HTERT RPE-1 (cell line): Measurements from ENCODE around the gene FGD4.
"Not testable (repeated sequence)": the region's sequence is repeated elsewhere in the genome, so short reads cannot be mapped to it uniquely, and the experiment has no call there.

Experiments used
- in situ Hi-C: fragments of 300-500 bp; cut with MboI; formaldehyde crosslinking; loops from 4 replicates; pipeline ENCODE4 v1.14.3; 2020; ENCODE audit warnings: low sequenced_read_pairs

Gene FGD4

GRCh38 chr12:32489070-32489469 lies 89.7 kb downstream of the FGD4 start:
- in situ Hi-C loops, result no loop called here

DNA sequence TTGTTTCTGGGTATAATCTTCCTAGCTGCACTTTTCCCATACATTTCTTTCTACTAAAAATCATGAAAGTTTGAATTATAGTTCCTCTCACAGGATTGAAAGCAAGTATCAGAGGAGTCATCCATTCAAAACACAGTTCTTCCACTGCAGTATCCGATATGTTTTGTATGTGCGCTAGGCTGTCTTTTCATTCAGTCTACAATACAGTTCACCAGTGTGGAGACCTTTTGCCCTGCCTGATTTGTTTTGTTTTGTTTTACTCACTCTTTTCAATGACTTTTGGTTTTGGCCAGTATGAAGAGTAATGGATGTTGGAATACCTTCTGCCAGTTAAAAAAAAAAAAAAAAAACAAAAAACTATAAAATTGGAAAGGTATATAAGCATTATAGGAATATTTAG lies 91.4 kb downstream of the FGD4 start:
- in situ Hi-C loops, result no loop called here

GRCh38 chr12:32493282-32493681 lies 93.9 kb downstream of the FGD4 start:
- in situ Hi-C loops, result no loop called here

- in situ Hi-C loops, result no loop called here
These were observed 95.3 kb downstream of the FGD4 start for GRCh38 chr12:32494656-32495055.

DNA sequence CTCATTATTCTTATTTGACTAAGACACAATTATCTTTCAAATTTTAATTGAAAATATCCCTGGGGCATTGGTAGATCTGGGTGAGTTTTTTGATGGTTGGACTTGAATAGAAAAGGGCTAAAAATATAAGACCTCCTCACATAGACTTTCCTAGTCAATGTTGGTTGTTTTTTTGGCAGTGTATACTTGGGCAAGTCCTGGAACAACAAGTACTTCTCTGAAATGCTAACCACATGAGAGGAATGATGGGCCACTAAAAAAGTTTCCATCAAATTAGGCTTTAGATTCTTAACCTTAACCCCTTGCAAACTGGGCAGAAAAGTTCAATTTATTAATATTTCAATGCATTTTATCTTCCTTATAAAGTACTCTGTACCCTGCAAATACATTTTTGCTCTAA lies 97.6 kb downstream of the FGD4 start:
- in situ Hi-C loops, result no loop called here

GRCh38 chr12:32497864-32498263 lies 98.5 kb downstream of the FGD4 start:
- in situ Hi-C loops, result no loop called here

- in situ Hi-C loops, result no loop called here
These were observed 99.7 kb downstream of the FGD4 start for GRCh38 chr12:32499048-32499447.

GRCh38 chr12:32501835-32502333 lies 102.5 kb downstream of the FGD4 start:
- in situ Hi-C loops, result no loop called here

DNA sequence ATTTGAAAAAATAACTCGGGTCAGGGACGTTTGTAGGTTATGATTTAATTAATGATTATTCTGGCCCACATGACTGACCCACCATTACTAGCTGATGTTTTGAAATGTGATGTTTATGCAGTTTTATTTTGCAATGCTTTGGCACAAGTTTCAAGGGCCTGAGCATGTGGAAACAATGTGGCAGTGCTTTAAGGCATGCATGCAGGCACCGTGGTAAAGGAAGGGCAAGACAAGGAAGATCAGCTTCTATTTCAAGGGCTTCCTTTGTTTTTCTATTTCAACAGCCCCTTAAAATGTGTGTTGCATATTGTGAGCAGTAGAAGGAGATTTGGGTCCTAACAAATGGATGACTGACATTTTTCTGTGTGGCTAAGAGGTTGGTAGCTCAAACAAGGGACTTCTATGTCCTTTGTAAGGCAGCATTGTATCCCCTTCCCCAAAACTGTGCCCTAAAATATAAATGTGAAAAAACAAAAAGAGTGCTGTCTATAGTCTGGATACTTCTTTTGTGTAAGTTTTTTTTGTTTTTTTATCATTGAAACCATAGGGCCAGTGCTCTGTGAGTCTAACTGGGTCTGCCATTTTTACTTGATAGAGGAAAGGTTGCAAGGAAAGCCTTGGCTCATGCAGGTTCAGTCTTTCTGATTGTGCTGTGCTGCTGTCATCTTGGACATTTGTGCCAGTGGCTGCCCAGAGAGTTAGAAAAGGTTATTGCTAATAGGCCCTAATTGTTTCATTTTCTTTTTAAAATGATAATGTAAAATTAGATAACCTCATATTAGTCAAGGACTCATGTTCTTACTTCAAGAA lies 103.5 kb downstream of the FGD4 start:
- in situ Hi-C loops, result no loop called here

GRCh38 chr12:32503730-32504129 lies 104.4 kb downstream of the FGD4 start:
- in situ Hi-C loops, result no loop called here

DNA sequence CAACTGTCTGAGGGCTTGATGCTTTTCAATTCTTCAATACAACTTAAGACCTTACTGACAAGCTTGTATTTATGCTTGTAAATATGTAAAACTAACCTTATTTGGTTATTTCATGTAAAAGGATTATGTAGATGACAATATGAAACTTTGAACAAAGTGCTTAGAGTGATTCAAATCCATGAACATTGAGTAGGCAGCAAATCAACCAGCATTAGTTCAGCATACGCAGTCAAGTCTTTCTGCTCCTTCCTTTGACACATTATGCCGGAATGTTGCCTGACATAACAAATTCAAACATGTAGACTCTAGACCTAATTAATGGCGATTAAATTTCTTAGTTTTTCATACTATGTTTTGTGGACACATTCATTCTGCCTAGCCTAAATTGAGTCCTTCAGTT lies 105.2 kb downstream of the FGD4 start:
- in situ Hi-C loops, result no loop called here

DNA sequence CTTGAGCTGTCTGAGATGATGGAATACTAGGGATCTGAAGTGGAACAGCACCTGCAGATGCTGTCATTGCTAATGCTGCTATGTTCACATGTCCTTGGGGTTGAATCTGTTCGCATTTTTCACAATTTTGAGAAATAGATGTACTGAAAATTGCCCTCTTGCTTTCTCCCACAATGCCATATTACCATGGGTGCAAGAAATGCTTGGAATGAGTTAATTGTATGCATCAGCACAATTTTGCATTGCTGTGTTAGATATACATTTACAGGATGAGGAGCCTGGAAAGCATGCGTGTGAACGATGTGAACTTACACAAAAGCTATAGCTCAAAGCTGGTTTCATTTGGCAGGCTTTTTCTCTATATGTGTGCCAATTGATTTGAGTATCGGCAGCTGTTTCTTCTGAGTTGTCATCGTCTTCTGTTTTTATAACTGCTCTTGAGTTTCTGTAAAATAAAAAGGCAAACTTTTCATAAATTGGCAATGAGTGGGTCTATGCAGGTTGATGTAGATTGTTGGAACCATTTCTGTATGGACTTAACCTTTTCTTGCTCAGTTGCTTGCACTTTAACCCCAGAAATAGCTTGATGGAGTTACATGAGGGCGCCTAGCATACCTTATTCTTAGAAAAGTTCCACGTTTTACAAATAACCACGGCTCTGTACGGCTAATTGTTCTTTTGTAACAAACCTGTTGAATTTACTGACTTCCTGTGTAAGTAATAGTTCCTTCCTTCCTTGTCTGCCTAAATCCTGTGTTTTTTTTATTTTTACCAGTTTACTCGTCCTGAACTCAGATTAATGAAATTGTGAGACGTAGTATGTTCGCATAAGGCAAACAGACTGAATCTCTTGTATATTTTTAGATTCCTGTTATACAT lies 105.9 kb downstream of the FGD4 start:
- in situ Hi-C loops, result no loop called here

DNA sequence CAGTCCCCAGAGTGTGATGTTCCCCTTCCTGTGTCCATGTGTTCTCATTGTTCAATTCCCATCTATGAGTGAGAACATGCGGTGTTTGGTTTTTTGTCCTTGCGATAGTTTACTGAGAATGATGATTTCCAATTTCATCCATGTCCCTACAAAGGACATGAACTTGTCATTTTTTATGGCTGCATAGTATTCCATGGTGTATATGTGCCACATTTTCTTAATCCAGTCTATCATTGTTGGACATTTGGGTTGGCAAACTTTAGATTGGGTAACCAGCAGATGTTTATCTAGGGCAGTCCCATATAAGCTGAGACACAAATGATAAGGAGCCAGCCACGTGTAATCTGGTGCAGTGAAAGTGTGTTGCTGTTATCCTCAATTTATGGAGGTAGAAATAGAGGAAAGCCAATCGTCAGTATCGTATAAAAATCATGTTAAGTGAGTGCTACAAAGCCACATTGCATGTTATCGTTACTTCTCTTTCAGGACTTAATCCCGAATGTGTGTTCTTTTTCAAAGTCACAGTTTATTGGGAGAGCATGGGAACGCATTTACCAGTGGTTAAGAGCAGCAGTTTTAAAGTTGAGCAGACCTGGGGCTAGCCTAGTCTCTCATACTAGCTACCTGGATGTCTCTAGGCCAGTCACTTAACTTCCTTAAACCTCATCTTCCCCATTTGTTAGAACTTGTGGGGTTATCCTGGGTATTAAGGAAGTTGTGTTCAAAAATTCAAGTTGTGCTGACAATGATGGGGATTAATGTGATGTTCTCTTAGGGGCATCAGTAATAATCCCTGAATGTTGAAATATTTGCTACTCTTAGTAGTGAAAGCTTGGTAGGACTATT lies 108.0 kb downstream of the FGD4 start:
- in situ Hi-C loops, result not testable (repeated sequence)

- in situ Hi-C loops, result no loop called here
These were observed 108.6 kb downstream of the FGD4 start for GRCh38 chr12:32507942-32508320.

DNA sequence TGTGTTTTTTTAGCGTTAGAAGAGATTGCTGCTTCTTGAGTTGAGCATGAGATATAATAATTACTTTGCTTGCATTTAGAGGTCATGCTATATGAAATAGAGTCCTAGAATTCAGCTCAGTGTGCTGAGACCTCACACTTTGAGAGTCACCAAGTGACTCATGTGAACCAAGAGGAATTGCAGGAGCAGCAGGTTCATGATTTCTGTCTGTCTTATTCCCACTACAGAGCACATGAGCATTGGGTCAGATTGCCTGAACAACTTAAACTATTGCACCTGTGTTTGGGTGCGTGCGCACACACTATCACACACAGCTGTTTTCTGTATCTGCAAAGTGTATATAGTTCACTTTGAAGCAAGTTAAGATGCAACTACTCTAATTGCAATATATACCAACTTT lies 109.3 kb downstream of the FGD4 start:
- in situ Hi-C loops, result no loop called here

GRCh38 chr12:32509328-32510091 lies 110.2 kb downstream of the FGD4 start:
- in situ Hi-C loops, result no loop called here

- in situ Hi-C loops, result not testable (repeated sequence)
These were observed 112.6 kb downstream of the FGD4 start for GRCh38 chr12:32511976-32512375.

DNA sequence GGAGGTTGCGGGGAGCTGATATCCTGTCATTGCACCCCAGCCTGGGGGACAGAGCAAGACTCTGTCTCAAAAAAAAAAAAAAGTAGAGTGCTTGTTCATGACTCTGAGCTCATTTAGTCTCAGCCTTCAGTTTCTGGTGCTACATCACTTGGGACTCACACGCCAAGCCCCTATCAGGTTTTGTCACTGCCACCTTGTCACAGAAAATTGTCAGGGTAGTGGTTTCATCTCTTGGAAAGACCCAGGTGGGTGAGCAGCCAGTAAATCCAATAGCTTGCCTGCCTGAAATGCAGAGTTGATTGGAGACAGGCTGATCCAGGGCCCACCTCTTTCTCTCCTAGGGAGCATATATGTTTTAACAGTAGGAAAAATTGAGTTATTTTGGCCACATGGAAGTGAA lies 113.0 kb downstream of the FGD4 start:
- in situ Hi-C loops, result no loop called here

- in situ Hi-C loops, result no loop called here
These were observed 113.6 kb downstream of the FGD4 start for GRCh38 chr12:32512910-32513309.

GRCh38 chr12:32515137-32515873 lies 115.9 kb downstream of the FGD4 start:
- in situ Hi-C loops, result no loop called here
